HCT116 (cell line): ENCODE data around the gene FAM167B.

ENCODE experiments used
- JUND ChIP-seq: IDR thresholded peaks from 2 replicates; pipeline ENCODE4 v1.6.1; 2012
- POLR2A ChIP-seq: IDR thresholded peaks from 2 replicates; pipeline ENCODE4 v1.7.0; 2011; ENCODE audit warnings: borderline replicate concordance; ENCODE audit not compliant: insufficient read depth, insufficient read length; ENCODE audit errors: extremely low read depth
- SP1 ChIP-seq: IDR thresholded peaks from 2 replicates; pipeline ENCODE4 v1.6.1; 2012; ENCODE audit warnings: low read depth
- TF ChIP-seq, protein P1 (sequence below), 3 experiments: fragments of 200-600 bp in 1 of 3; sonication (generic) in 1 of 3; IDR thresholded peaks in 2 of 3; conservative IDR thresholded peaks in 1 of 3; 2 replicates each; pipeline ENCODE4 v1.5.1; 2012 to 2017; ENCODE audit warnings: low read depth in 2 of 3, low read length in 2 of 3, antibody characterized with exemption in 1 of 3, borderline replicate concordance in 1 of 3, control low read depth in 1 of 3, mild to moderate bottlenecking in 1 of 3, mixed read lengths in 1 of 3, mixed run types in 1 of 3, moderate library complexity in 1 of 3; ENCODE audit not compliant: insufficient read depth in 1 of 3
- TF ChIP-seq, protein P2 (sequence below): IDR thresholded peaks from 2 replicates; pipeline ENCODE4 v1.6.1; 2012

DNA sequence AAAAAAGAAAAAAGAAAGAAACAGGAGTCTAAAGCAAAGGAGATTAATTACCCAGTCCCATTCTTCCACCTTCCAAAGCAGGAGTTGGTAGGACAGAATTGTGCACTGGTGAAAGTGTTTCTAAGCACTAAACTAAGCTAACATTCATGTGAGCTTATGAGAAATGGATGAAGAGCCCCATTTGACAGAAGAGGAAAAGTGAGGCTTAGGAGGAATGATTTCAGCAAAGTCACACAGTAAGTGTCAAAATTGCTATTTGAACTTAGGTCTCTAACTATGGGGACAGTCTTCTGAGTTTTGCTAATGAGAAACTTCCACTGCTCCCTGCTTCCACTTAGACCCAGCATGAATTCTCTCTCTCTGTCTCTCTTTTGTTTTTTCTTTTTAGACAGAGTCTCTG, 22.7 kb downstream of the FAM167B start:
- TF ChIP-seq, protein P1, sequence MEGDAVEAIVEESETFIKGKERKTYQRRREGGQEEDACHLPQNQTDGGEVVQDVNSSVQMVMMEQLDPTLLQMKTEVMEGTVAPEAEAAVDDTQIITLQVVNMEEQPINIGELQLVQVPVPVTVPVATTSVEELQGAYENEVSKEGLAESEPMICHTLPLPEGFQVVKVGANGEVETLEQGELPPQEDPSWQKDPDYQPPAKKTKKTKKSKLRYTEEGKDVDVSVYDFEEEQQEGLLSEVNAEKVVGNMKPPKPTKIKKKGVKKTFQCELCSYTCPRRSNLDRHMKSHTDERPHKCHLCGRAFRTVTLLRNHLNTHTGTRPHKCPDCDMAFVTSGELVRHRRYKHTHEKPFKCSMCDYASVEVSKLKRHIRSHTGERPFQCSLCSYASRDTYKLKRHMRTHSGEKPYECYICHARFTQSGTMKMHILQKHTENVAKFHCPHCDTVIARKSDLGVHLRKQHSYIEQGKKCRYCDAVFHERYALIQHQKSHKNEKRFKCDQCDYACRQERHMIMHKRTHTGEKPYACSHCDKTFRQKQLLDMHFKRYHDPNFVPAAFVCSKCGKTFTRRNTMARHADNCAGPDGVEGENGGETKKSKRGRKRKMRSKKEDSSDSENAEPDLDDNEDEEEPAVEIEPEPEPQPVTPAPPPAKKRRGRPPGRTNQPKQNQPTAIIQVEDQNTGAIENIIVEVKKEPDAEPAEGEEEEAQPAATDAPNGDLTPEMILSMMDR (IDR thresholded peaks at IDR 0.05 in 2 of 3, conservative IDR thresholded peaks at IDR 0.05 in 1 of 3; ENCODE audit: borderline replicate concordance in 1 of 3, insufficient read depth in 1 of 3, low read depth in 2 of 3, low read length in 2 of 3): no peak
- TF ChIP-seq JUND (no peak), SP1 (no peak), POLR2A (no peak)
- TF ChIP-seq, protein P2, sequence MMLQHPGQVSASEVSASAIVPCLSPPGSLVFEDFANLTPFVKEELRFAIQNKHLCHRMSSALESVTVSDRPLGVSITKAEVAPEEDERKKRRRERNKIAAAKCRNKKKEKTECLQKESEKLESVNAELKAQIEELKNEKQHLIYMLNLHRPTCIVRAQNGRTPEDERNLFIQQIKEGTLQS: no peak
